ENCODE measurements around the gene AP1G1.

DNA sequence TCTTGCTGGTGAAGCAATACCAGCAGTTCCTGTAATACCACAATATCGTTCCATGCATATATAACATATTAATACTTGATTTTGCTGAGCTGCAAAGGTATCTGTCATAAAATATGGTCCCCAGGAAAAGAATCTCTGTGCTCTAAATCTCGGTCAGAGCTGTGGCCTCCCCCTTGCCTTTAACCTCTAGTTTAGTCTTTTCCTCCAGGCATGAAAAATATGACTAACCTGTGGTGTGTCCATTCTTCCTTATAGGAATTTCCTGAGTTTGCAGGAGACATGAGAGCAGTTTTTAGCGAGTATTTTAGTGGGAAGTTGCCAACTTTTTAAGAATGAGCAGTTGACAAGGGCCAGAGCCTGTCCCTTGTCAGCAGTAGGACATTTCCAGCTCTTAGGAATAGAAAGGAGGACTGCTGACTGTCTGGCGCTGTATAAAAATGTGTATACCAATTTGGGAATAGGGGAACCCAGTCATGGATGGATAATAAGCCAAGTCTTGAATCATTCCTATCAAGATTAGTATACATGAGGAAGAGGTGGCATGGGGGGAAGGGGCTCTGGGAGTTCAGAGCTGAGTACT lies 45.8 kb upstream of the AP1G1 start:
- TF ChIP-seq, protein P1, sequence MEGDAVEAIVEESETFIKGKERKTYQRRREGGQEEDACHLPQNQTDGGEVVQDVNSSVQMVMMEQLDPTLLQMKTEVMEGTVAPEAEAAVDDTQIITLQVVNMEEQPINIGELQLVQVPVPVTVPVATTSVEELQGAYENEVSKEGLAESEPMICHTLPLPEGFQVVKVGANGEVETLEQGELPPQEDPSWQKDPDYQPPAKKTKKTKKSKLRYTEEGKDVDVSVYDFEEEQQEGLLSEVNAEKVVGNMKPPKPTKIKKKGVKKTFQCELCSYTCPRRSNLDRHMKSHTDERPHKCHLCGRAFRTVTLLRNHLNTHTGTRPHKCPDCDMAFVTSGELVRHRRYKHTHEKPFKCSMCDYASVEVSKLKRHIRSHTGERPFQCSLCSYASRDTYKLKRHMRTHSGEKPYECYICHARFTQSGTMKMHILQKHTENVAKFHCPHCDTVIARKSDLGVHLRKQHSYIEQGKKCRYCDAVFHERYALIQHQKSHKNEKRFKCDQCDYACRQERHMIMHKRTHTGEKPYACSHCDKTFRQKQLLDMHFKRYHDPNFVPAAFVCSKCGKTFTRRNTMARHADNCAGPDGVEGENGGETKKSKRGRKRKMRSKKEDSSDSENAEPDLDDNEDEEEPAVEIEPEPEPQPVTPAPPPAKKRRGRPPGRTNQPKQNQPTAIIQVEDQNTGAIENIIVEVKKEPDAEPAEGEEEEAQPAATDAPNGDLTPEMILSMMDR (IDR thresholded peaks at IDR 0.05), result no peak
- no peak for TF ChIP-seq POLR2AphosphoS5 (IDR thresholded peaks at IDR 0.05; ENCODE audit: low read depth, low read length)
